Upper lobe of left lung (tissue), 4 donors: ENCODE measurements around the gene OPCML.

Source experiments
- EP300 ChIP-seq, 4 donors: sonication (generic); formaldehyde crosslinking; IDR thresholded peaks; one replicate each; pipeline ENCODE4 v1.5.1; 2017; ENCODE audit warnings: antibody characterized with exemption in 4 of 4, control low read depth in 2 of 4
- POLR2A ChIP-seq, 4 donors: fragments of 450-650 bp; IDR thresholded peaks; one replicate each; pipeline ENCODE4 v1.5.1; 2016 to 2017; ENCODE audit warnings: antibody characterized with exemption in 4 of 4, mild to moderate bottlenecking in 2 of 4
- POLR2AphosphoS5 ChIP-seq, 2 donors: sonication (generic); formaldehyde crosslinking; IDR thresholded peaks; one replicate each; pipeline ENCODE4 v1.5.1; 2017; ENCODE audit warnings: antibody characterized with exemption in 2 of 2
- TF ChIP-seq, protein P1 (sequence below), 6 experiments: fragments of 450-650 bp in 4 of 6; fragments of 200-600 bp in 2 of 6; sonication (generic) in 2 of 6; IDR thresholded peaks; one replicate each; pipeline ENCODE4 v1.5.1; 2016 to 2019; ENCODE audit warnings: antibody characterized with exemption in 6 of 6

DNA sequence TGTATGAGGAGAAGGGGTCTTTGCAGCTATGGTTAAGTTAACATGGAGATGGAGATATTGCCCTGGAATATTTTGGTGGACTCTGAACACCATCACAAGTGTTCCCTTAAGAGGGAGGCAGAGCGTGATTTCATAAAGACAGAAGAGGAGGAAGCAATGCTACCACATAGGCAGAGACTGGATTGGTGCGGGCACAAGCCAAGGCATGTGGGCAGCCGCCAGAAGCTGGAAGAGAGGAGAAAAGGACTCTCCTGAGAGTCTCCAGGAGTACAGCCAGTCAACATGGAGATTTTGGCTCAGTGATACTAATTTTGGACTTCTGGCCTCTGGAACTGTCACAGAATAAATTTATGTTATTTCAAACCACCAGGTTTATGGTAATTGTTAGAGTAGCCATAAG, 231.6 kb downstream of the OPCML start:
- TF ChIP-seq, protein P1, sequence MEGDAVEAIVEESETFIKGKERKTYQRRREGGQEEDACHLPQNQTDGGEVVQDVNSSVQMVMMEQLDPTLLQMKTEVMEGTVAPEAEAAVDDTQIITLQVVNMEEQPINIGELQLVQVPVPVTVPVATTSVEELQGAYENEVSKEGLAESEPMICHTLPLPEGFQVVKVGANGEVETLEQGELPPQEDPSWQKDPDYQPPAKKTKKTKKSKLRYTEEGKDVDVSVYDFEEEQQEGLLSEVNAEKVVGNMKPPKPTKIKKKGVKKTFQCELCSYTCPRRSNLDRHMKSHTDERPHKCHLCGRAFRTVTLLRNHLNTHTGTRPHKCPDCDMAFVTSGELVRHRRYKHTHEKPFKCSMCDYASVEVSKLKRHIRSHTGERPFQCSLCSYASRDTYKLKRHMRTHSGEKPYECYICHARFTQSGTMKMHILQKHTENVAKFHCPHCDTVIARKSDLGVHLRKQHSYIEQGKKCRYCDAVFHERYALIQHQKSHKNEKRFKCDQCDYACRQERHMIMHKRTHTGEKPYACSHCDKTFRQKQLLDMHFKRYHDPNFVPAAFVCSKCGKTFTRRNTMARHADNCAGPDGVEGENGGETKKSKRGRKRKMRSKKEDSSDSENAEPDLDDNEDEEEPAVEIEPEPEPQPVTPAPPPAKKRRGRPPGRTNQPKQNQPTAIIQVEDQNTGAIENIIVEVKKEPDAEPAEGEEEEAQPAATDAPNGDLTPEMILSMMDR (IDR thresholded peaks at IDR 0.05): no peak
- TF ChIP-seq EP300 (IDR thresholded peaks at IDR 0.05) (no peak), POLR2A (IDR thresholded peaks at IDR 0.05) (no peak), POLR2AphosphoS5 (IDR thresholded peaks at IDR 0.05) (no peak)
